Breast epithelium (tissue), 4 donors: ENCODE data around the gene GLI2. TPM values are rescaled to one million over a fixed set of nuclear protein-coding genes. Genes with fewer than 3 reads are reported as not detected.

Source experiments
- DNase-seq, 2 donors: peaks; one replicate each; pipeline ENCODE4 v3.0.0-alpha.2; 2019; ENCODE audit warnings: low spot score in 2 of 2
- H3K27ac ChIP-seq, 2 donors: fragments of 200-600 bp; sonication (generic) in 1 of 2; one replicate each; pipeline ENCODE4 v1.5.1; 2016 to 2019; ENCODE audit warnings: mild to moderate bottlenecking in 1 of 2
- H3K27me3 ChIP-seq, 2 donors: fragments of 200-600 bp; sonication (generic) in 1 of 2; one replicate each; pipeline versions ENCODE4 v1.5.1 to v1.6.0; 2017 to 2019; ENCODE audit warnings: control low read depth in 1 of 2, mild to moderate bottlenecking in 1 of 2
- H3K36me3 ChIP-seq: fragments of 200-600 bp; one replicate; pipeline ENCODE4 v1.5.1; 2019
- H3K4me1 ChIP-seq, 2 donors: fragments of 200-600 bp; sonication (generic); one replicate each; pipeline ENCODE4 v1.5.1; 2016 to 2019; ENCODE audit warnings: control low read depth in 1 of 2
- H3K4me3 ChIP-seq, 3 donors: fragments of 200-600 bp; sonication (generic); 1 replicate in 2 of 3; 2 replicates in 1 of 3; pipeline ENCODE4 v1.5.1; 2016 to 2019; ENCODE audit warnings: mild to moderate bottlenecking in 3 of 3, moderate library complexity in 2 of 3
- H3K9me3 ChIP-seq, 2 donors: fragments of 200-600 bp; sonication (generic) in 1 of 2; one replicate each; pipeline ENCODE4 v1.5.1; 2016 to 2019; ENCODE audit warnings: control low read depth in 1 of 2
- CTCF ChIP-seq, 3 donors: fragments of 450-650 bp; IDR thresholded peaks; one replicate each; pipeline ENCODE4 v1.5.1; 2016 to 2017; ENCODE audit warnings: antibody characterized with exemption in 3 of 3, mild to moderate bottlenecking in 3 of 3, moderate library complexity in 3 of 3
- POLR2A ChIP-seq: fragments of 450-650 bp; IDR thresholded peaks from one replicate; pipeline ENCODE4 v1.6.1; 2016; ENCODE audit warnings: antibody characterized with exemption, mild to moderate bottlenecking, moderate library complexity
- POLR2AphosphoS5 ChIP-seq, 3 donors: sonication (generic); formaldehyde crosslinking; IDR thresholded peaks; one replicate each; pipeline ENCODE4 v1.6.1; 2017; ENCODE audit warnings: antibody characterized with exemption in 3 of 3
- intact Hi-C: fragments of 100-400 bp; cut with DNase I; formaldehyde crosslinking; loops from one replicate; pipeline ENCODE4 v1.15.1; 2023; ENCODE audit warnings: low total_unique reads
- total RNA-seq, 3 donors: library from RNA; depleted of rRNA; stranded (reverse); fragments of >200 nt; gene quantifications; one replicate each; pipeline ENCODE4 v1.1.0, GENCODE V29; 2016

The GLI2 gene
- total RNA-seq, 3 donors from 2014 or later = 0.96 to 3.6 (median 1.0) TPM

- no peak overlapping the region for H3K4me3 ChIP-seq
- H3K27me3 ChIP-seq = no peaks in the 10 kb centered on the region
- H3K9me3 ChIP-seq = peaks cover 0 to 6% of the 10 kb centered on the region in 2 donors
- intact Hi-C loops = no loop called here
- TF ChIP-seq CTCF (IDR thresholded peaks at IDR 0.05) = no peak
- no peak for TF ChIP-seq POLR2AphosphoS5 (IDR thresholded peaks at IDR 0.05)
- TF ChIP-seq POLR2A = no peak
- H3K27ac ChIP-seq = no peak overlapping the region
- DNase-seq = no peak
- no peaks in the 10 kb centered on the region for H3K4me1 ChIP-seq
- no peaks in the 10 kb centered on the region for H3K36me3 ChIP-seq
Measured at GRCh38 chr2:120722246-120722567, 13.5 kb upstream of the GLI2 start.

- Histone ChIP-seq H3K4me3 (no peak overlapping the region), H3K27me3 (no peaks in the 10 kb centered on the region), H3K27ac (no peak overlapping the region), H3K36me3 (no peaks in the 10 kb centered on the region), H3K9me3 (peaks cover 0 to 6% of the 10 kb centered on the region in 2 donors), H3K4me1 (no peaks in the 10 kb centered on the region)
- intact Hi-C loops = no loop called here
- no peak for DNase-seq
- TF ChIP-seq CTCF (IDR thresholded peaks at IDR 0.05) (no peak), POLR2A (no peak), POLR2AphosphoS5 (IDR thresholded peaks at IDR 0.05) (no peak)
Measured at GRCh38 chr2:120722568-120723421, 12.9 kb upstream of the GLI2 start.

GRCh38 chr2:120726245-120726644, 9.4 kb upstream of the GLI2 start:
- H3K4me3 ChIP-seq = no peak overlapping the region
- H3K36me3 ChIP-seq = no peaks in the 10 kb centered on the region
- H3K27me3 ChIP-seq = no peaks in the 10 kb centered on the region
- intact Hi-C loops = no loop called here
- peaks cover 0 to 6% of the 10 kb centered on the region in 2 donors for H3K9me3 ChIP-seq
- TF ChIP-seq POLR2AphosphoS5 (IDR thresholded peaks at IDR 0.05) (no peak), CTCF (IDR thresholded peaks at IDR 0.05) (no peak), POLR2A (no peak)
- H3K27ac ChIP-seq = no peak overlapping the region
- no peaks in the 10 kb centered on the region for H3K4me1 ChIP-seq
- no peak for DNase-seq

GRCh38 chr2:120729406-120730399, 6.0 kb upstream of the GLI2 start:
- DNase-seq = no peak
- H3K4me3 ChIP-seq = no peak overlapping the region
- H3K36me3 ChIP-seq = no peaks in the 10 kb centered on the region
- intact Hi-C loops = no loop called here
- H3K9me3 ChIP-seq = peaks cover 0 to 6% of the 10 kb centered on the region in 2 donors
- H3K4me1 ChIP-seq = no peaks in the 10 kb centered on the region
- H3K27ac ChIP-seq = no peak overlapping the region
- TF ChIP-seq POLR2AphosphoS5 (IDR thresholded peaks at IDR 0.05) = no peak
- no peak for TF ChIP-seq CTCF (IDR thresholded peaks at IDR 0.05)
- TF ChIP-seq POLR2A = no peak
- peaks cover 0 to 8% of the 10 kb centered on the region in 2 donors for H3K27me3 ChIP-seq
